RPMI7951 (cell line): Measurements from ENCODE around the gene AFAP1. TPM values are rescaled to one million over a fixed set of nuclear protein-coding genes. Genes with fewer than 3 reads are reported as not detected.
A peak's percentile ranks its signal among the peaks of the same experiment; 100 is the strongest.

Experiments used
- DNase-seq: peaks from one replicate; pipeline ENCODE4 v3.0.0-alpha.2; 2012; ENCODE audit warnings: low read depth
- total RNA-seq: library from RNA; depleted of rRNA; stranded (reverse); fragments of >200 nt; shearing (Covaris generic); gene quantifications from 2 replicates; pipeline ENCODE4 v1.2.3, GENCODE V29; 2014

The AFAP1 gene
- total RNA-seq, 1 experiment from 2014 or later = 31.4 TPM

- DNase-seq = no peak
These were observed 44.9 kb downstream of the AFAP1 start for GRCh38 chr4:7894677-7895181.

DNA sequence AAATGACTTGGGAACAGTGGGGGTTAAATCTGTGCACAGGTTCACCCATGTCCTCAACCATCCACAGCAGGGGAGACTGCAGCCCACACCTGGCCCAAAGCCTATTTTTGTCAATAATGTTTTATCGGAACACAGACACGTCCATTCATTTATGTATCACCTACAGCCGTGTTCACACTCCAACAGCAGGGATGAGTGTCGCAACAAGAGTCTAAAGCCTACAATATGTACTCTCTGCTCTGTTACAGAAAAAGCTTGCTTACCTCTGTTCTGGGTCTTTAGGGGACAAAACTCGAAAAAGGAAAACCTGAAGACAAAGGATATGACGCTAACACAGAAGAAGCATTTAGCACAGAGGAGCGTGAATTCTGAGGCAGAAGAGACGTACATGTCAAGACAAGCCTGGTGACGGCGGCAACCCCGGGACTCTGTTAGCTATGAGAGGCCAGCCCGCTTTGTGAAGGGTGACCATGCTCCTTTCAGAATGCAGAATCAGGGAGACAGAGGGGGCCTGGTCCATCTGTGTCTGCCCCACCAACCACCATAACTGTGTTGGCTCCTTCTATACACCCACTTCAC lies 45.5 kb downstream of the AFAP1 start:
- DNase-seq = no peak

- no peak for DNase-seq
These were observed 46.1 kb downstream of the AFAP1 start for GRCh38 chr4:7893539-7893938.

DNA sequence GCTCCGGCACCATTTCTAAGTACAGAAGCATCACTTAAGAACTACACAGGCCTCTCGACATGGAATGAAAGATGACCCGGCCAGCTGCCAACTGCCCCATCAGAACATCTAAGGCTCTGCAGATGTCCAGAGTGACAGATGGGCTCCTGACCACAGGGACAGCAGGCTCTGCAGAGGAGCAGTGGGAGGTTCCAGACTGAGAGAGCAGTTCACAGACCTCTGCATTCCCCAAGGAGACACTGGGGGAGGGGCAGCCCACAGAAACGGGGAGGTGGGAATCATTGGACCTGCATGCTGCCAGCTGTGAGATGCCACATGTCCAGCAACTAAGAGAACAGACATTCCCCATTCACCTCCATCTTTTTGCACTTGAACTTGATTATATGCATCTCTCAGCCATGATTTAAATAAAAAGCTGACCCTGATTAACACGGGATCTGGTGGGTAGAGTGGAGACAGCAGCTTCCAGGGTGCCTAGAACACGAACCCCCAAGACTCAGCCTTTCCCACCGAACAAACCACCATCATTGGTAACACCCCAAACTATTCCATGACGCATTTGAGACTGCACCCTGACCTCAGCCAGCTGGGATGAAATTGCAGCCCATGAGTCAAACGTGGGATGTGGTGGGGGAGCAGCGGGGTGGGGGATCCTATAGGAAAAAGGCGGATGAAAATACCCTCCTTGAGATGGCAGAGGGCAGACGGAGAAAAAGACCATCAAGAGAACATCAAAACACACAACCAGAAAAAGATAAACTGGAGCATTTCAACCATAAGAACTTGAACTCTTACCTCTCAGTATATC lies 47.2 kb downstream of the AFAP1 start:
- DNase-seq = peak; percentile 98

DNA sequence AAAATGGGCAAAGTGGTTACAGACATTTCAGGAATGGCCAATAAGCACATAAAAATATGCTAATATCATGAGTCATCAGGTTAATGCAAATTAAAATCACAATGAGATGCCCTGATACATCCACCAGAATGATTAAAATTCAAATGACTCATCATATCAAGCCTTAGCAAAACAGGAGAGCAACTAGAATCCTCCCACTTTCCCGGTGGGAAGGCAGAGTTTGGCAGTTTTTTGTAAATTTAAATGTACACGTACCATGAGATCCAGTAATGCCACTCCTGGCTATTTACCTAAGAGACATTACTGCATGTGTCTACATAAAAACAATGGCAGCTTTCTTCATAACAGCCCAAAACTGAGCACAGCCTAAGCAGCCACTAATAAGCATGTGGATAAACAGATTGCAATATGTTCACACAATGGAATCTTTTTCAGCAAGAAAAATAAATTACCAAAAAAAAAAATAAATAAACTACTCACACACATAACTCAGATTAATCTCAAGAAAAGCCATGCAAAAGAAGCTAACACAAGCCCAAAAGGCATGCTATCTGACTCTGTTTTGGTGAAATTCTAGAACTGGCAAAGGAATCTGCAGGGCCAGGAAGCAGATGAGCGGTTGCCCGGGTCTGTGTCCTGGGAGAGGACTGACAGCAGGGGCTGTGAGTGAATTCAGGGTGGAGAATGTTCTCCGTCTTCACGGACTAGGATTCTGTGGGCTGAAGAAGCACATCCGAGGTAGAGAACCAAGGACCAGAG lies 48.8 kb downstream of the AFAP1 start:
- DNase-seq = peak; percentile 88

DNA sequence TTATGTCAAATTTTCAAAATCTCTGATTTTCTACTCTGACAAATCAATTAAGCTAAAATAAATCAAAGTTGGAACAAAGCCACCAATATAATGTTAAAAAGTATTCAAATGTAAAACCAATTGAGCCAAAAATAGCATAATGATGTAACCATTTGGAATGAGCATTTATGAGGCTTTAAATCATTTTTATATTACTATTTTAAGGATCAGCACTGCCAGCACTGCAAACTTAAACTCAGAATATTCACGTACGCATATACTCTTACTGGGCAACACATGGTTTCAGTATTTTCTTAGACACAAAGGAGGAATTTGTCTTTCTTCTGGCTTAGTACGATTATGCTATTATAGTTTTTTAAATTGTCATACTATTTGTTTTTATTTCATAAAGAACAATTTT lies 52.2 kb downstream of the AFAP1 start:
- DNase-seq = no peak

DNA sequence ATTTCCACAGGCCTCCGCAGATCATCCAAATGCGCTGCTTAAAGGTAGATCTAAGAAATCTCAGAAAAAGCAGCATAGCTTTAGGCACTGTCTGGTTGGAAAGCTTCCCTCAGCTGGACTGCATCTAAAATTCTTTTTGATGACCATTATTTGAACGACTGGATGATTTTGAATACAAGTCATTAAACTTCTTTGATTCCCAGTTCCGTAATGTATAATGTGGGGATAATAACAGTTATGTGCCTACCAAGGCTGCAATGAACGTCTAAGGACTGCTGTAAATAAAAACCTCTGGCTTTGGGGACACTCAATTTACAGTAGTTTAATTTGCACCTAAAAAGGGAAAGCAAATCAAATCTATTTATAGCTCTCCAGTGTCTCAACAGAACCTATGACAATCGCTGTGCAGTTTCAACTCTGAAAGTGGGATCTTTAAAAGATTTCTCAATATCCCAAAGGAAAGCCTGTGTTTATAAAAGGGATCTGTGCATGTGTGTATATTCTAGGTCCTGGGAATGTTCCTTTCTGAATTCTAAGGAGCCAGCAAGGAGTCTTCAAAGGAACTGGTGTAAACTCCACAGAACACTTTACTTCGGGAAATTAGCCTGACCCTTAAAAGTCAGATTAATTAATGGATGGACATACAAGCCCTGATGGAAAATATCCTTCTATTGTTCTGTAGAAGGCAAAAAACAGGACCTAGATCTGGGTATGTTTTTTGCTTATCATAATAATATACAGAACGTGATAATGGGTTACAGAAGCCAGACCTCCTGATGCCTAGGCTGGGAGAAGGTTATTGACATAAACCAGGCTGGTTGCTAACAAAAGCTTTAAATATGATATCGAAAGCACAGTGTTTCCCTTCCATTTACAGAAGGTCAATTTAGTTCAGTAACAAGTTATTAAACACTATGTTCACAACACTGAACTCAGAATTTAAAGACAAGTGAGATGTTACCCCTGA lies 53.4 kb downstream of the AFAP1 start:
- no peak for DNase-seq

DNA sequence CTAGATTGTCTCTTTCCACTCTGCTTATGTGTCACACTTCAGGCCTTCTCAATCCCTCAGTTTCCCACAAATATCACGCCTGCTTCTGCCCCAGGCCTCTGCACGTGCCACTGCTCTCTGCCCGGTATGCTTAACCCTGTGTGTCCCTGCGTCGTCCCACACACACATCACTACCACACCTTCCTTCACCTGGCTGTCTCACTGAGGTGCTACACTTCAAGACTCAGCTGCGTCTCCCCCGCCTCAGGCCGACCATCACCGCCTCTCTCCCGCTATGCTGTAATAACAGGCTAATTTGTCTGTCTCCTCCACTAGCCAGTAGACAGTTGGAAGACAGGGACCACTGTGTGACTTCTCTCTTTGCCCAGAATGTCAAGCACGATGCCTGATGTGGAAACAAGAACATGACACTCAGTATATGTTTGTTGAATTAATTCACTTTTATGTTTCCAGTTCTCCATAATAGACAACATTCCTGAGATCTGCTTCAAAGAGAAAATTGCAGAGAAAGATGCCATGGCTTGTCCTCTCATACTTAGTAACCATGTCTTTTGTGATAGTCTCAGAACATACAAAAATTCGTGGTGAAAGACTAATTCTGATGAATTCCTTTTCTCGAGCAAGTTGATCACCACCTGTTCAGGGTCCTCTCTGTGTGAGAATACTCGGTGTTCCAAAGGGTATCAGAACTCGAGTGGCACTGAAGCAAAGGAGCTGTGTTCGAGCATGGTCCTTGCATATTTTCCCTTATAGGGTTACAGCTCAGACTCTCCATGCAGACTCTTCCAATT lies 54.2 kb downstream of the AFAP1 start:
- DNase-seq = no peak

- no peak for DNase-seq
These were observed 59.0 kb downstream of the AFAP1 start for GRCh38 chr4:7880683-7881082.

- no peak for DNase-seq
These were observed 60.5 kb downstream of the AFAP1 start for GRCh38 chr4:7879127-7879526.

- no peak for DNase-seq
These were observed 61.3 kb downstream of the AFAP1 start for GRCh38 chr4:7878323-7878722.

- DNase-seq = no peak
These were observed 62.5 kb downstream of the AFAP1 start for GRCh38 chr4:7877176-7877575.

- DNase-seq = peak; percentile 70
These were observed 63.3 kb downstream of the AFAP1 start for GRCh38 chr4:7876201-7876875.

DNA sequence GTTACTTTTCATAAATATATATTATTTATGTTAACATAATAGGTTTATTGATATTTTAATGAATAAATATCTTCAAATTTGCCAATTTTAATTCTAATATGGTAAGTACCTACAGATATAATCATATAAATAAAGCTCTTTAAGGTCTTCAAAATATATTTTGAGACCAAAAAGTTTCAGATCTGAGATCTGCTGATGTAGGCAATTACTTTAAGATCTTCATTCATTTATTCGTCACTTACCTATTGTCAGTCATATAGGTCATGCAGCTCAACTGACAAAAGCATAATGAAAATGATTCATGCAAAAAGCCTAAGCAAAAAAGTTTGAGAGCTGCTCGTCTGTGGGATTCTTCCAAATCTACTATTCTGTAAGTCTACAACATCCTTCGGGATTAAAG lies 64.8 kb downstream of the AFAP1 start:
- DNase-seq = no peak

GRCh38 chr4:7873881-7874280 lies 65.8 kb downstream of the AFAP1 start:
- DNase-seq = no peak

DNA sequence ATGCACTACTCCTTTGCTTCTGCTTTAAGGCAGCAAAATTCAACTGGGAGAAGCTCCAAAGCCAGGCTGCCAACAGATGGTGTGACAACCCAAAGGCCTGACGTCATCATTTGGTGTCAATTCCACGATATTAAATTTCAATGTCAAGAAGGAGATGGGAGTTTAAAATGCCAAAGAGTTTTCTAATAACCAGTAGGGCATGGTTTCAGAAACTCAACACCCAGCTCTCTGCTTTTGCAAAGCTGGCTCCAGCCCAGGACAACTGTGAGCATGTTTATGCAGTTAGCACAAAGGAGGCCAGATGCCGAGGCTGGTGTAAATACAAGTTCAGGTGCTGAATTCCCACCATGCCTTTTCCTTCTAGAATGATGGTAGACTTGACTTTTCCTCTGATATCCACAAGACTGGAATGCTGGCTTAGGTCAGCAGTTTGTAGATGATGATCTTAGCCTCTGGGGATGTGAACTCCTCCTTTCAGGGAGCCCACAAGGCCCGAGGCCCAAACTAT lies 67.3 kb downstream of the AFAP1 start:
- peak; percentile 89 for DNase-seq

DNA sequence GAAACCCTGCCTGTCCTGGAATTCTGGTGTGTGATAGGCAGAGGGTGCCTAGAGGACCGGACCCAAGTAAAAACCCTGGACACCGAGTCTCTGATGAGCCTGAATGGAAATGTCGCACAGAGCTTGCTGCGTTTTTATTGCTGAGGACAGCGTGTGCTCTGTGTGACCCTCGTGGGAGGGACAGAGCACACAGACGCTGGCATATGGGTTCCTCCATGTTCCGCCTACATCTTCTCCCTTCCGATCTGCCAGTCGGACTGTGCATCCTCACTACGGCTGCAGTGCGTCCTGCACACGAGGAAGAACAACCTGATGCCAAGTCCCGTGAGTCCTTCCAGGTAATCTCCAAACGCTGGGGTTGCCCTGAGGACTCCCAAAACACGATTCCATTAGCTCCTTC lies 68.3 kb downstream of the AFAP1 start:
- no peak for DNase-seq

DNA sequence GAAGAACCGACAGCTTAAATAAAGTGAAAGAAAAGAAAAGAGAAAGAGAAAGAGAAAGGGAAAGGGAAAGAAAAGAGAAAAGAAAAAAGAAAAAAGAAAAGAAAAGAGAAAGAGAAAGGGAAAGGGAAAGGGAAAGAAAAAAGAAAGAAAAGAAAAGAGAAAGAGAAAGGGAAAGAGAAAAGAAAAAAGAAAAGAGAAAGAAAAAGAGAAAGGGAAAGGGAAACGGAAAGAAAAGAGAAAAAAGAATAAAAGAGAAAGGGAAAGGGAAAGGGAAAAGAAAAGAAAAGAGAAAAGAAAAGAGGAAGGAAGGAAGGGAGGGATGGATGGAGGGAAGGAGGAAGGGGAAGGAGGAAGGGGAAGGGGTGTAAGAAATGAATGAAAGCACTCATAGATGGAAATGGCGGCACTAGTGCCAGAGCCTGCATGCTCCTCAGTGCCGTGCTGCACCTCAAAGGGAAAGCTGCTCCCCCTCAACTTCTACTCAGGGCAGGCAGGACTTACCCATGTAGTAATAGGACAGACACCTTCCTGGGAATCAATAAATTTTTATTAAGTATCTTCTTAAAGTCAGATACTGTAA lies 70.7 kb downstream of the AFAP1 start:
- no peak for DNase-seq

DNA sequence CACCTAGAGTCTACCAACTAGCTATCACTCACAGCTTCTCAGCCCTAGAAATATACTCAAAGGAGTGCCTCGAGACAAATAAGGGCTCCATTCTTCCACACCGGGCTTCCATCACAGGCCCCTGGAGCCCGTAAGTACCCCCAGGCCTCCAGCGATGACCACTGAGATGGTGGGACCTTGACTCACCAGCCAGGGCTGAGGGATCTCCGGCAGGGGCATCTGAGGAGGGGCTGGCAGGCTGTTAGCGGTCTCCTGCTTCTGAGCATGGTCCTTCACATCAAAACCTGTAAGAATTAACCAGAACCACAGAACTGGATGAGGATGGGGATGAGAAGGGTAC lies 71.3 kb downstream of the AFAP1 start:
- no peak for DNase-seq
